ENCODE data around the gene PPT2. TPM values are rescaled to one million over a fixed set of nuclear protein-coding genes. Genes with fewer than 3 reads are reported as not detected.

PPT2 gene
- total and polyA plus RNA-seq, 2 of the 13 experiments (the other 11 are each of a cell fraction or from before 2014, with no cell fraction given), result 39.2 to 61.8 TPM

- no peak for TF ChIP-seq ZNF24 (IDR thresholded peaks at IDR 0.05)
- TF ChIP-seq TBX3 (IDR thresholded peaks at IDR 0.05; ENCODE audit: borderline replicate concordance), result no peak
- 0 out of 2 replicates have a peak, but pooled peaks have one; percentile 21 for TF ChIP-seq BORCS8-MEF2B (CRISPR knock-in tag; IDR thresholded peaks at IDR 0.05)
- TF ChIP-seq AGO2 (optimal IDR thresholded peaks at IDR 0.05; ENCODE audit: low read depth, low read length), result peak; percentile 30
- TF ChIP-seq CTCF (CRISPR knock-in tag; IDR thresholded peaks at IDR 0.05), result peak; percentile 65
- TF ChIP-seq SIX1 (CRISPR knock-in tag; IDR thresholded peaks at IDR 0.05; ENCODE audit: borderline replicate concordance), result peak; percentile 22; the same call in 1 of the 2 replicates
- TF ChIP-seq ZNF207 (IDR thresholded peaks at IDR 0.05; ENCODE audit: borderline replicate concordance), result no peak
- TF ChIP-seq RAD51 (IDR thresholded peaks at IDR 0.05; ENCODE audit: borderline replicate concordance), result no peak
- no peak for TF ChIP-seq HOXA9 (CRISPR knock-in tag; IDR thresholded peaks at IDR 0.05; ENCODE audit: borderline replicate concordance)
- 0 out of 2 replicates have a peak, but pooled peaks have one; percentile 49 for TF ChIP-seq ZNF740 (CRISPR knock-in tag; IDR thresholded peaks at IDR 0.05)
- TF ChIP-seq ZNF784 (CRISPR knock-in tag; IDR thresholded peaks at IDR 0.05; ENCODE audit: borderline replicate concordance), result no peak
- no peak for TF ChIP-seq RFXANK (CRISPR knock-in tag; IDR thresholded peaks at IDR 0.05)
- TF ChIP-seq MAFF (IDR thresholded peaks at IDR 0.05; ENCODE audit: low read depth, low read length), result no peak
- TF ChIP-seq ZMYM4 (CRISPR knock-in tag; IDR thresholded peaks at IDR 0.05), result no peak
- TF ChIP-seq FOSL1 (CRISPR knock-in tag; IDR thresholded peaks at IDR 0.05; ENCODE audit: borderline replicate concordance), result no peak
- TF ChIP-seq ZMYM3 (CRISPR knock-in tag; IDR thresholded peaks at IDR 0.05), result 0 out of 2 replicates have a peak, but pooled peaks have one; percentile 19
- TF ChIP-seq THAP7 (CRISPR knock-in tag; IDR thresholded peaks at IDR 0.05), result no peak
- TF ChIP-seq ZBTB33 (CRISPR knock-in tag; IDR thresholded peaks at IDR 0.05), result no peak
- TF ChIP-seq PBX2 (CRISPR knock-in tag; IDR thresholded peaks at IDR 0.05), result no peak
These were observed 40.3 kb upstream of the PPT2 start (continued) for GRCh38 chr6:32113386-32114352.
